ENCODE results near the gene CCDC91. TPM values are rescaled to one million over a fixed set of nuclear protein-coding genes. Genes with fewer than 3 reads are reported as not detected.

CCDC91 gene
- total RNA-seq, 1 experiment from 2014 or later = 15.7 TPM

DNA sequence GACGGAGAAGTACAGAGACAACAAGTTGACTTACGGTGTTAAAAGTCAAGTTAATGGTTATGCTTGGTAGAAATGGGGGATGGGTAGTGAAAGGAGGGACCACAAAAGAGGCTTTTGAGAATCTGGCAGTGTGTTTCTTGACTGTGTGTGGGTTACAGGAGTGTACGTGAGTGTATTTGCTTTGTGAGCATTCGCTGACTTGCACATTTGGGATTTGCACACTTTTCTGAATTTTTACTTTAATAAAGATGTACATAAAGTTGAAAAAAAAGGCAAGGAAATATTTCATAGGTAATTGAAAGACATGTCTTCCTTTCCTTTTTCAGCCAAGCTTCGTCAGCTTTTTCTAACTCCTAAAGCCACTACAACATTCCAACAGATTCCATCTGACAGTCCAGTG lies 28.6 kb upstream of the CCDC91 start:
- no peaks in the 10 kb centered on the region for H3K27me3 Mint-ChIP-seq (ENCODE audit: low read depth)
- no peaks in the 10 kb centered on the region for H3K36me3 Mint-ChIP-seq
- H3K9me3 Mint-ChIP-seq = no peaks in the 10 kb centered on the region
- DNase-seq (ENCODE audit: low spot score) (no peak), ATAC-seq (no peak)
- ChIA-PET POLR2A (no interaction called here), CTCF (no interaction called here)
- TF ChIP-seq PRRX2 (CRISPR knock-in tag; IDR thresholded peaks at IDR 0.05) (no peak), E2F1 (CRISPR knock-in tag; IDR thresholded peaks at IDR 0.05) (no peak), ZNF416 (CRISPR knock-in tag; IDR thresholded peaks at IDR 0.05) (no peak), TEAD4 (CRISPR knock-in tag; IDR thresholded peaks at IDR 0.05) (no peak), ZNF219 (CRISPR knock-in tag; IDR thresholded peaks at IDR 0.05; ENCODE audit: borderline replicate concordance) (no peak), KAT7 (CRISPR knock-in tag; IDR thresholded peaks at IDR 0.05; ENCODE audit: borderline replicate concordance) (no peak), ZNF232 (CRISPR knock-in tag; IDR thresholded peaks at IDR 0.05) (no peak), ZNF423 (CRISPR knock-in tag; IDR thresholded peaks at IDR 0.05) (no peak), ZMAT4 (CRISPR knock-in tag; IDR thresholded peaks at IDR 0.05) (no peak), TCF7 (CRISPR knock-in tag; IDR thresholded peaks at IDR 0.05; ENCODE audit: low read depth) (no peak), SOX15 (CRISPR knock-in tag; IDR thresholded peaks at IDR 0.05) (no peak), RORB (CRISPR knock-in tag; IDR thresholded peaks at IDR 0.05) (no peak), ATF6 (CRISPR knock-in tag; IDR thresholded peaks at IDR 0.05) (no peak), OVOL2 (CRISPR knock-in tag; IDR thresholded peaks at IDR 0.05; ENCODE audit: borderline replicate concordance) (no peak), ZSCAN18 (CRISPR knock-in tag; IDR thresholded peaks at IDR 0.05) (no peak), NR3C1 (CRISPR knock-in tag; conservative IDR thresholded peaks at IDR 0.05; ENCODE audit: low read depth) (no peak)
- H3K27ac Mint-ChIP-seq = no peak overlapping the region
- H3K4me1 Mint-ChIP-seq = peaks cover 4% of the 10 kb centered on the region; the same call in 1 of the 2 replicates
- no peak overlapping the region for H3K4me3 Mint-ChIP-seq

DNA sequence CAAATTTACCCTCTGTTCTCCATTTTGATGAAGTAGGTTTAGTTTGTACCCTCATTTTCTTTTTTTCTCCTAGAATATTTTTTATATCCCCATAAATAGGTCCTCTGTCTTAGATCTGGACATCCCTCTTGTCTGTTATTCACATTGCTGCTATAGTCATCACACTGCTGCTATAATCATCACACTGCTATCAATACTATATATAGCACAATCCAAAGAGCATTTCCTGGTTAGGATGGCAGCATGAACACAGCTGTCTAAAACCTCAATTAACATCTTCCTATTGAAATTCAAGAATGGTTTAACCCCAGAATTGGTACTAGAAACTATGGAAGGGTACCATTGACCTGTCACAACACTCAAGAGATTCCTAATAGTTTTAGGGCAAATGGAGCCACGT lies 27.6 kb upstream of the CCDC91 start:
- ChIA-PET POLR2A (no interaction called here), CTCF (no interaction called here)
- no peaks in the 10 kb centered on the region for H3K27me3 Mint-ChIP-seq (ENCODE audit: low read depth)
- H3K27ac Mint-ChIP-seq = no peak overlapping the region
- H3K9me3 Mint-ChIP-seq = no peaks in the 10 kb centered on the region
- DNase-seq (ENCODE audit: low spot score) = no peak
- no peak for ATAC-seq
- TF ChIP-seq USF2 (CRISPR knock-in tag; IDR thresholded peaks at IDR 0.05) = no peak
- TF ChIP-seq, protein P1, sequence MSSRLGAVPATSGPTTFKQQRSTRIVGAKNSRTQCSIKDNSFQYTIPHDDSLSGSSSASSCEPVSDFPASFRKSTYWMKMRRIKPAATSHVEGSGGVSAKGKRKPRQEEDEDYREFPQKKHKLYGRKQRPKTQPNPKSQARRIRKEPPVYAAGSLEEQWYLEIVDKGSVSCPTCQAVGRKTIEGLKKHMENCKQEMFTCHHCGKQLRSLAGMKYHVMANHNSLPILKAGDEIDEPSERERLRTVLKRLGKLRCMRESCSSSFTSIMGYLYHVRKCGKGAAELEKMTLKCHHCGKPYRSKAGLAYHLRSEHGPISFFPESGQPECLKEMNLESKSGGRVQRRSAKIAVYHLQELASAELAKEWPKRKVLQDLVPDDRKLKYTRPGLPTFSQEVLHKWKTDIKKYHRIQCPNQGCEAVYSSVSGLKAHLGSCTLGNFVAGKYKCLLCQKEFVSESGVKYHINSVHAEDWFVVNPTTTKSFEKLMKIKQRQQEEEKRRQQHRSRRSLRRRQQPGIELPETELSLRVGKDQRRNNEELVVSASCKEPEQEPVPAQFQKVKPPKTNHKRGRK (CRISPR knock-in tag; IDR thresholded peaks at IDR 0.05; ENCODE audit: borderline replicate concordance) = no peak
- TF ChIP-seq, protein P2, sequence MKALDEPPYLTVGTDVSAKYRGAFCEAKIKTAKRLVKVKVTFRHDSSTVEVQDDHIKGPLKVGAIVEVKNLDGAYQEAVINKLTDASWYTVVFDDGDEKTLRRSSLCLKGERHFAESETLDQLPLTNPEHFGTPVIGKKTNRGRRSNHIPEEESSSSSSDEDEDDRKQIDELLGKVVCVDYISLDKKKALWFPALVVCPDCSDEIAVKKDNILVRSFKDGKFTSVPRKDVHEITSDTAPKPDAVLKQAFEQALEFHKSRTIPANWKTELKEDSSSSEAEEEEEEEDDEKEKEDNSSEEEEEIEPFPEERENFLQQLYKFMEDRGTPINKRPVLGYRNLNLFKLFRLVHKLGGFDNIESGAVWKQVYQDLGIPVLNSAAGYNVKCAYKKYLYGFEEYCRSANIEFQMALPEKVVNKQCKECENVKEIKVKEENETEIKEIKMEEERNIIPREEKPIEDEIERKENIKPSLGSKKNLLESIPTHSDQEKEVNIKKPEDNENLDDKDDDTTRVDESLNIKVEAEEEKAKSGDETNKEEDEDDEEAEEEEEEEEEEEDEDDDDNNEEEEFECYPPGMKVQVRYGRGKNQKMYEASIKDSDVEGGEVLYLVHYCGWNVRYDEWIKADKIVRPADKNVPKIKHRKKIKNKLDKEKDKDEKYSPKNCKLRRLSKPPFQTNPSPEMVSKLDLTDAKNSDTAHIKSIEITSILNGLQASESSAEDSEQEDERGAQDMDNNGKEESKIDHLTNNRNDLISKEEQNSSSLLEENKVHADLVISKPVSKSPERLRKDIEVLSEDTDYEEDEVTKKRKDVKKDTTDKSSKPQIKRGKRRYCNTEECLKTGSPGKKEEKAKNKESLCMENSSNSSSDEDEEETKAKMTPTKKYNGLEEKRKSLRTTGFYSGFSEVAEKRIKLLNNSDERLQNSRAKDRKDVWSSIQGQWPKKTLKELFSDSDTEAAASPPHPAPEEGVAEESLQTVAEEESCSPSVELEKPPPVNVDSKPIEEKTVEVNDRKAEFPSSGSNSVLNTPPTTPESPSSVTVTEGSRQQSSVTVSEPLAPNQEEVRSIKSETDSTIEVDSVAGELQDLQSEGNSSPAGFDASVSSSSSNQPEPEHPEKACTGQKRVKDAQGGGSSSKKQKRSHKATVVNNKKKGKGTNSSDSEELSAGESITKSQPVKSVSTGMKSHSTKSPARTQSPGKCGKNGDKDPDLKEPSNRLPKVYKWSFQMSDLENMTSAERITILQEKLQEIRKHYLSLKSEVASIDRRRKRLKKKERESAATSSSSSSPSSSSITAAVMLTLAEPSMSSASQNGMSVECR (CRISPR knock-in tag; IDR thresholded peaks at IDR 0.05; ENCODE audit: borderline replicate concordance) = no peak
- no peak for TF ChIP-seq KAT7 (CRISPR knock-in tag; IDR thresholded peaks at IDR 0.05; ENCODE audit: borderline replicate concordance)
- TF ChIP-seq CBFB (CRISPR knock-in tag; IDR thresholded peaks at IDR 0.05; ENCODE audit: low read depth) = no peak
- H3K4me1 Mint-ChIP-seq = no peaks in the 10 kb centered on the region
- H3K36me3 Mint-ChIP-seq = no peaks in the 10 kb centered on the region
- no peak overlapping the region for H3K4me3 Mint-ChIP-seq
